ENCODE measurements around the gene RANBP10. TPM values are rescaled to one million over a fixed set of nuclear protein-coding genes. Genes with fewer than 3 reads are reported as not detected.

The RANBP10 gene
- total and polyA plus RNA-seq, 2 of the 13 experiments (the other 11 are each of a cell fraction or from before 2014, with no cell fraction given), result 9.2 to 22.7 TPM

- no peak for TF ChIP-seq LRRFIP1 (CRISPR knock-in tag; conservative IDR thresholded peaks at IDR 0.05)
- TF ChIP-seq KLF9 (CRISPR knock-in tag; IDR thresholded peaks at IDR 0.05; ENCODE audit: low read depth), result no peak
- no peak for TF ChIP-seq SIX4 (CRISPR knock-in tag; IDR thresholded peaks at IDR 0.05)
- TF ChIP-seq ZBTB7B (CRISPR knock-in tag; IDR thresholded peaks at IDR 0.05), result no peak
- TF ChIP-seq NFATC3 (CRISPR knock-in tag; IDR thresholded peaks at IDR 0.05), result no peak
- TF ChIP-seq ZNF674 (CRISPR knock-in tag; IDR thresholded peaks at IDR 0.05; ENCODE audit: low read depth), result no peak
- TF ChIP-seq PHF20 (CRISPR knock-in tag; IDR thresholded peaks at IDR 0.05), result no peak
- no peak for TF ChIP-seq ZKSCAN1 (IDR thresholded peaks at IDR 0.05; ENCODE audit: low read length)
- TF ChIP-seq BHLHE40 (IDR thresholded peaks at IDR 0.05; ENCODE audit: low read length), result no peak
These were observed 132.4 kb downstream of the RANBP10 start (continued) for GRCh38 chr16:67673712-67674580.

Small RNA genes lying within 50 kb of the gene (small RNA-seq; reads per million reads assigned to genes)
- 0 reads per million in 3 experiments for gene AC040162.2 (ENCODE audit: insufficient read depth in 2 of 3, insufficient read length in 3 of 3, low read depth in 2 of 3, low replicate concordance in 1 of 3)

Other genes starting within 250 kb of the RANBP10 start
- 37.5 and 59.3 TPM in 2 replicates for gene CTCF, start 244.0 kb downstream of the RANBP10 start, total RNA-seq (2016; rRNA removed; fragmentation: Illumina TruSeq; extraction: Trizol)
- 19.5 and 20.8 TPM in 2 replicates for gene CTCF, start 244.0 kb downstream of the RANBP10 start, polyA plus RNA-seq (2011; rRNA removed)
- 0.91 and 1.3 TPM in 2 replicates for gene CARMIL2, start 161.4 kb downstream of the RANBP10 start, total RNA-seq (2016; rRNA removed; fragmentation: Illumina TruSeq; extraction: Trizol)
- gene CARMIL2, start 161.4 kb downstream of the RANBP10 start, polyA plus RNA-seq (2011; rRNA removed), result 2.7 and 3.9 TPM in 2 replicates
- 26.1 and 32.6 TPM in 2 replicates for gene ACD, start 146.3 kb downstream of the RANBP10 start, total RNA-seq (2016; rRNA removed; fragmentation: Illumina TruSeq; extraction: Trizol)
- 37.1 and 38.3 TPM in 2 replicates for gene ACD, start 146.3 kb downstream of the RANBP10 start, polyA plus RNA-seq (2011; rRNA removed)
- 3.0 and 4.3 TPM in 2 replicates for gene PARD6A, start 145.6 kb downstream of the RANBP10 start, total RNA-seq (2016; rRNA removed; fragmentation: Illumina TruSeq; extraction: Trizol)
- 3.5 and 3.6 TPM in 2 replicates for gene PARD6A, start 145.6 kb downstream of the RANBP10 start, polyA plus RNA-seq (2011; rRNA removed)
- gene ENKD1, start 139.8 kb downstream of the RANBP10 start, total RNA-seq (2016; rRNA removed; fragmentation: Illumina TruSeq; extraction: Trizol), result 20.8 and 21.4 TPM in 2 replicates
- 10.8 and 12.2 TPM in 2 replicates for gene ENKD1, start 139.8 kb downstream of the RANBP10 start, polyA plus RNA-seq (2011; rRNA removed)
- 1.7 and 3.1 TPM in 2 replicates for gene C16orf86, start 139.7 kb downstream of the RANBP10 start, total RNA-seq (2016; rRNA removed; fragmentation: Illumina TruSeq; extraction: Trizol)
- 1.5 and 2.0 TPM in 2 replicates for gene C16orf86, start 139.7 kb downstream of the RANBP10 start, polyA plus RNA-seq (2011; rRNA removed)
- gene GFOD2, start 87.2 kb downstream of the RANBP10 start, total RNA-seq (2016; rRNA removed; fragmentation: Illumina TruSeq; extraction: Trizol), result 17.2 and 17.6 TPM in 2 replicates
- 11.1 and 12.8 TPM in 2 replicates for gene GFOD2, start 87.2 kb downstream of the RANBP10 start, polyA plus RNA-seq (2011; rRNA removed)
- 0.10 and 0.86 TPM in 2 replicates for gene TSNAXIP1, start 329 bp upstream of the RANBP10 start, total RNA-seq (2016; rRNA removed; fragmentation: Illumina TruSeq; extraction: Trizol)
- gene TSNAXIP1, start 329 bp upstream of the RANBP10 start, polyA plus RNA-seq (2011; rRNA removed), result 0.37 and 0.61 TPM in 2 replicates
- gene THAP11, start 35.8 kb upstream of the RANBP10 start, total RNA-seq (2016; rRNA removed; fragmentation: Illumina TruSeq; extraction: Trizol), result 53.4 and 53.8 TPM in 2 replicates
- 44.2 and 45.5 TPM in 2 replicates for gene THAP11, start 35.8 kb upstream of the RANBP10 start, polyA plus RNA-seq (2011; rRNA removed)
- gene NUTF2, start 40.4 kb upstream of the RANBP10 start, total RNA-seq (2016; rRNA removed; fragmentation: Illumina TruSeq; extraction: Trizol), result 214 and 224 TPM in 2 replicates
- gene NUTF2, start 40.4 kb upstream of the RANBP10 start, polyA plus RNA-seq (2011; rRNA removed), result 168 and 198 TPM in 2 replicates
- 24.8 and 43.3 TPM in 2 replicates for gene CENPT, start 41.1 kb upstream of the RANBP10 start, total RNA-seq (2016; rRNA removed; fragmentation: Illumina TruSeq; extraction: Trizol)
- gene CENPT, start 41.1 kb upstream of the RANBP10 start, polyA plus RNA-seq (2011; rRNA removed), result 40.9 and 51.3 TPM in 2 replicates
- gene EDC4, start 66.5 kb upstream of the RANBP10 start, total RNA-seq (2016; rRNA removed; fragmentation: Illumina TruSeq; extraction: Trizol), result 53.4 and 59.1 TPM in 2 replicates
- gene EDC4, start 66.5 kb upstream of the RANBP10 start, polyA plus RNA-seq (2011; rRNA removed), result 51.4 and 65.8 TPM in 2 replicates
- 0.53 TPM in 1 of 2 replicates, not detected in the other for gene NRN1L, start 78.3 kb upstream of the RANBP10 start, total RNA-seq (2016; rRNA removed; fragmentation: Illumina TruSeq; extraction: Trizol)
- gene NRN1L, start 78.3 kb upstream of the RANBP10 start, polyA plus RNA-seq (2011; rRNA removed), result 1.2 and 1.3 TPM in 2 replicates
- 8.4 and 12.9 TPM in 2 replicates for gene PSKH1, start 86.7 kb upstream of the RANBP10 start, total RNA-seq (2016; rRNA removed; fragmentation: Illumina TruSeq; extraction: Trizol)
- gene PSKH1, start 86.7 kb upstream of the RANBP10 start, polyA plus RNA-seq (2011; rRNA removed), result 19.1 and 45.7 TPM in 2 replicates
- 1.1 and 2.7 TPM in 2 replicates for gene CTRL, start 125.3 kb upstream of the RANBP10 start, total RNA-seq (2016; rRNA removed; fragmentation: Illumina TruSeq; extraction: Trizol)
- 1.7 and 1.9 TPM in 2 replicates for gene CTRL, start 125.3 kb upstream of the RANBP10 start, polyA plus RNA-seq (2011; rRNA removed)
- gene PSMB10, start 130.3 kb upstream of the RANBP10 start, total RNA-seq (2016; rRNA removed; fragmentation: Illumina TruSeq; extraction: Trizol), result 65.9 and 71.3 TPM in 2 replicates
- gene PSMB10, start 130.3 kb upstream of the RANBP10 start, polyA plus RNA-seq (2011; rRNA removed), result 12.7 and 17.8 TPM in 2 replicates
- gene LCAT, start 137.6 kb upstream of the RANBP10 start, total RNA-seq (2016; rRNA removed; fragmentation: Illumina TruSeq; extraction: Trizol), result 13.2 and 36.1 TPM in 2 replicates
- 38.9 and 46.0 TPM in 2 replicates for gene LCAT, start 137.6 kb upstream of the RANBP10 start, polyA plus RNA-seq (2011; rRNA removed)
- 23.1 and 65.1 TPM in 2 replicates for gene SLC12A4, start 162.1 kb upstream of the RANBP10 start, total RNA-seq (2016; rRNA removed; fragmentation: Illumina TruSeq; extraction: Trizol)
- gene SLC12A4, start 162.1 kb upstream of the RANBP10 start, polyA plus RNA-seq (2011; rRNA removed), result 84.3 and 134 TPM in 2 replicates
- gene DPEP3, start 173.9 kb upstream of the RANBP10 start, total RNA-seq (2016; rRNA removed; fragmentation: Illumina TruSeq; extraction: Trizol), result not detected in 2 replicates
- gene DPEP3, start 173.9 kb upstream of the RANBP10 start, polyA plus RNA-seq (2011; rRNA removed), result not detected in 2 replicates
- not detected in 2 replicates for gene DPEP2, start 192.9 kb upstream of the RANBP10 start, total RNA-seq (2016; rRNA removed; fragmentation: Illumina TruSeq; extraction: Trizol)
- gene DPEP2, start 192.9 kb upstream of the RANBP10 start, polyA plus RNA-seq (2011; rRNA removed), result 0.18 and 0.26 TPM in 2 replicates
- gene DPEP2NB, start 209.4 kb upstream of the RANBP10 start, total RNA-seq (2016; rRNA removed; fragmentation: Illumina TruSeq; extraction: Trizol), result not detected in 2 replicates
- not detected in 2 replicates for gene DPEP2NB, start 209.4 kb upstream of the RANBP10 start, polyA plus RNA-seq (2011; rRNA removed)
- 16.4 and 18.4 TPM in 2 replicates for gene DDX28, start 216.7 kb upstream of the RANBP10 start, total RNA-seq (2016; rRNA removed; fragmentation: Illumina TruSeq; extraction: Trizol)
- 13.6 and 14.1 TPM in 2 replicates for gene DDX28, start 216.7 kb upstream of the RANBP10 start, polyA plus RNA-seq (2011; rRNA removed)
- gene DUS2, start 216.7 kb upstream of the RANBP10 start, total RNA-seq (2016; rRNA removed; fragmentation: Illumina TruSeq; extraction: Trizol), result 25.1 and 25.9 TPM in 2 replicates
- gene DUS2, start 216.7 kb upstream of the RANBP10 start, polyA plus RNA-seq (2011; rRNA removed), result 17.8 and 22.6 TPM in 2 replicates

All from HepG2 (cell line).